Right lung (tissue), 5 donors: ENCODE measurements around the gene MAPKAP1. TPM values are rescaled to one million over a fixed set of nuclear protein-coding genes. Genes with fewer than 3 reads are reported as not detected.
A peak's percentile ranks its signal among the peaks of the same experiment; 100 is the strongest.

Source experiments
- DNase-seq, 2 donors: peaks; one replicate each; pipeline ENCODE4 v3.0.0-alpha.2; 2013
- polyA plus RNA-seq, 5 donors: library from polyadenylated mRNA; unstranded; fragments of 120-200 nt; gene quantifications; one replicate each; pipeline versions ENCODE4 v1.2.1 to v1.2.3, GENCODE V29; 2013; ENCODE audit warnings: inconsistent platforms in 1 of 5, low replicate concordance in 1 of 5; ENCODE audit not compliant: insufficient read length in 5 of 5, insufficient read depth in 1 of 5

Gene MAPKAP1
- polyA plus RNA-seq, 5 donors = 55.7 to 66.6 (median 60.1) TPM

DNA sequence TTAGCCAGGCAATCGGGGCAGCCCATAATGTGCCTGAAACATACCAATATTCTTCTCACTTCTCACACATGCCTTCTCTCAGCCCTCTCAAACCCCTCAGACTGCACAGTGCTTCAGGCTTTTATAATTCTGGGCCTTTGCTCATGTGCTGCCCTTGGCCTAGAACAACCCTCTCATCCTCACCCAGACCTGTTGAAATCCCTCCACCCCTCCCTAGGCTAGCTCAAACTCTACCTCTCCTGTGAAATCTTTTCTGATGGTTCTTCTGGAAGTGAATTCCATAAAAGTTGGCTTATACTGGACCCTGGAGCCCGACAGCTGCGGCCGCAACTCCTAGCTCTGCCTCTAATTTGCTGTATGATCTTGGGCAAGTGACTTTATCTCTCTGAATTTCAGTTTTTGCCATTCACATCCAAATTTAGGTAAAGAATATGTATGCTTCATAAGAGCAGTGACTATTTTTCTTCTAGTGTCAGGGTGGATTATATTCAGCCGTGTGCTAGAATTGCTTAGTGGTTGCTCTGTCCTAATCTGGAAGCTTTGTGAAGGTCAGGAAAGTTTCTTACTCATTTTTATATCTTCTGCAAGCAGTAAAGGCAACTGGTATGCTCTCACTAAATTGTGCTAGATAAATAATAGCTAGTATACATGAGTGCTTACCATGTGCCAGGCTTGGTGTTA is 221.4 kb downstream of the MAPKAP1 start:
- DNase-seq = no peak

DNA sequence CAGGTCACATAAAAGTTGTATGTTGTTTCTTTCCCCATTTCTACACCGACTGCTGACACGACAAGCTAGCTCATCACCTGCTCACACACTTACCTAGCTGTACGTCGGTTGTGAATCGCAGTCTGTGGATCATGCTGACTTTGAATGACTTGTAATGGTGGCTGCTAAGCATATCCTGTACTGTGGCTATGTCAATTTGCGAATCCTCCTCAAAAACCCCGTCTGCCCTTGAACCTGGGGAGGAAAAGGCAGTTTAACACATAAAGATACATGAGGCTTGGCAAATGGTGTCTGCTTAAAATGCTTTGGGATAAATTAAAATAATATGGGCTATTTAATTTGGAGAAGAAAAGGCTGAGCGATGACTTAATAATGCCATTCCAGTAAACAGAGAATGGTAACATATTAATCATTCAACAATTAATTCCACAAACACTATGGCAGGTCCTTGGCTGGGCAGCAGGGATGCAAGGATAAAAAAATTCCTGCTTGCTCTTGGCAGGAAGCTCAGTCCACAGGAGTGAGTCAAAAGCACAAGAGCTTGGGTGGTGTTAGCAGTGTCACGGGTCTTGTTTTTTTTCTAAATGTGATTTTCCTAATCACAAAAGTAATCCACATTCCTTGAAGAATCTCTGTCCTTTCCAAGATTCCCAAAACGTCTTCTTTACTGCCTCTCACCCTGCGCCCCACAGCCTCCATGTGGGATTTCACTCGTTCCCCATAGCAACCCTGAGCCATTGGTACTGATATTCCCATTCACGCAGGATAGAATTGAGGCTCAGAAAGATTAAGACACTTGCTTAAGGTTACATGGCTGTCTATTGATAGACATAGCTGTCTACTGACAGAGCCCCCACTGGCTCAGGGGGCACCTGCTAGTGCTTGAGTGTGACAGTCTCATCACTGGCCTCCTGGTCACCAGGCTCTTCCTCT is 222.4 kb downstream of the MAPKAP1 start:
- DNase-seq = no peak

DNA sequence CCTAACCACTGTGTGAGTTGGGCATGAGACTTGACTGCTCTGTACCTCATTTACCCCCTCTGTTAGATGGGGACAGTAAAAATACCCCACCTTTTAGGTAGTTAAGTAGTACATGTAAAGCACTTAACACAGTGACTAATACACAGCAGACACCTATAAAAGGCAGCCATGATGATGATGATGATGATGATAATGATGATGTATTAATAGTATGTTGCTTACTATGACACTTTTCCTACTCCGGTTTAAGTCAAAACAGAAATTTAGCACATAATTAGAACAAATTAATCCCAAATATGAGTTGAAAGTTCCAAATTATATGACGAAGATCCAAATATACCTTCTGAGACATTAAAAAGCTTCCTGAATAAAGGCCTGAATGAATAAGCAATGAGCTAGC is 223.3 kb downstream of the MAPKAP1 start:
- DNase-seq = no peak

DNA sequence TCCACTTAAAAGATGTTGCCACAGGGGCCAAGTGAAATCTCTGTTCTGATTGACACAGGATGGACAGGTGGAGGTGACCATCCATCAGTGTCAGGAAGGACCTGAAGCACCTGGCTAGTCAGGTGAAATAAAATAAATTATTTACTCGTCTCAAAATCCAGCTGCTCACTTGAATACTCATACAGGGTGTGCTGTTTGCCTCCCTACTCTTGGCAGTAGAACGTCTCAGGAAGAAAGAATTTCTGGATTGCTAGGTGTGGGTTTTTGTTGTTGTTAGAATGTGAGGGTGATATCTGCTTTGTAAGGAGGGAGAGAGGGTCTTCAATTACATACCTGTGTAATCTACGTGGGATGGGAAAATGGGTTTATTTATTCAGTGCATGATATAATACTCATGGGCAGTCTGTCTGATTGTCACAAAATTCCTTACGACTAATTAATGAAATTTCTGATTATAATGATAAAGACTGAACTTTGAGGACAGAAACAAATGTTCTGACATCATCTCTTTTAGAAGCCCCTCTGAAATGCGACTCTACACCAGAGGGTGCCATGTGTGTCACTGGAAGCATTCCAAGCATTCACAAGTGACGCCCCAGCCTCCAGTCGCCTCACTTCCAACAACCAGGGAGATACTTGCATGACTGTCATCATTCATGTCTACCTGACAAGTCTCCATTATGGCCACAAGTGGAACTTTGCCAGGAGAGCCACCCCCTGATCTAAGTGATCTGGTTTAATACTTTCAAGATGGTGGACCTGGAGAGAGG is 227.0 kb downstream of the MAPKAP1 start:
- DNase-seq = no peak

DNA sequence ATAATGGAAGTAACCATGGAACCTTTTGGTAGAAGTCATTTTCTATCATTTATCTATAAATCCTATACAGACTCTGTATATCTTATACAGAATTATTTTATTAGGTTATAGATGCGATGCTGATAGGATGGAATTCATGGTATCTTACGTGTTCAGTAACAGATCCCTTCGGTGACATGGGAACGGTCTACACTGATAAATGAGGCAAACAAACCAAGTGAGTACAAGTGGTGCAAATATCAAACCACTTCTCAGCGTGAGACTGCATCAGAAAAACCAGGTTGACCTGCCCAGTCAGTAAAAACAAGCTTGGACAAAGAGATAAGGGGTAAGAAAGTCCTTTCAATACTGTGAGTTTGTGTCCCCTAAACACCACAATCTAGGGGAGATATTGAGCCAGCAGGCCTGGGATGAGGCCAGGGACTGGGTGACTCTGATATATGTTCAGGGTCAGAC is 229.9 kb downstream of the MAPKAP1 start:
- DNase-seq = no peak

DNA sequence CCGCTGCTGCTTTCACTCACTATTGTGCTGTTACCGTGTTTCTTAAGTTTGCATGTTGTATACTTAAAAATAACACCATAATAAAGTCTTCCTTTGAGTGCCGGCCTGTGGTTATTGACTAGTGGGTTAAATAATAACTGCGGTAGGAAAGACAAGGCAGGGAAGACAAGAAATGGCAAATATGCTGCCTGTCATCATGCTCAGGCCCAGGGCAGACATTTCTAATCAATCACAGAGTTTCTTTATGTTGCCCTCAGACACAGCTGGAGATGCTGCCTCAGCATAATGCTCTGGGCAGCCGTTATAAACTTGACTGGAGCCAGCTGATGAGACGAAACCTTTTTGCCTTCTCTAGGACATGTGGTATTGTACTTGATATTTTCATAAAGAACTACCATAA is 230.4 kb downstream of the MAPKAP1 start:
- DNase-seq = no peak

DNA sequence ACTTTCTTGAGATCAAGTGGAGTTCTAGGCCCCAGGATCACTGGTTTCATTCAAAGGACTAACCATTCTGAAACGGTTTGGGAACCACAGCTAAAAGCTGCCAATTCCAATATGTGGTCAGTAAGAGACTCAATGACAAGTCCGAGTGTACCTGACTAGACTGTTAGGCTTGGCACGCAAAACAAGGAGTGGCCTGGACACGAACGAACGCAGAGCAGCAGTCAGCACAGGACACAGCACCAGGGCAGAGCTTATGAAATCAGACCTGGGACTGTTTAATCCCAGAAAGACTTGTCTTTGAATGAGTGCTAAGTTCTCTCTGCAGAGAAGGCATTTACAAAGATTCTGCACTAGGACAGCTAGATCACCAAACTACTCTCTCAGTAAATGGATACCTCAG is 231.6 kb downstream of the MAPKAP1 start:
- no peak for DNase-seq

DNA sequence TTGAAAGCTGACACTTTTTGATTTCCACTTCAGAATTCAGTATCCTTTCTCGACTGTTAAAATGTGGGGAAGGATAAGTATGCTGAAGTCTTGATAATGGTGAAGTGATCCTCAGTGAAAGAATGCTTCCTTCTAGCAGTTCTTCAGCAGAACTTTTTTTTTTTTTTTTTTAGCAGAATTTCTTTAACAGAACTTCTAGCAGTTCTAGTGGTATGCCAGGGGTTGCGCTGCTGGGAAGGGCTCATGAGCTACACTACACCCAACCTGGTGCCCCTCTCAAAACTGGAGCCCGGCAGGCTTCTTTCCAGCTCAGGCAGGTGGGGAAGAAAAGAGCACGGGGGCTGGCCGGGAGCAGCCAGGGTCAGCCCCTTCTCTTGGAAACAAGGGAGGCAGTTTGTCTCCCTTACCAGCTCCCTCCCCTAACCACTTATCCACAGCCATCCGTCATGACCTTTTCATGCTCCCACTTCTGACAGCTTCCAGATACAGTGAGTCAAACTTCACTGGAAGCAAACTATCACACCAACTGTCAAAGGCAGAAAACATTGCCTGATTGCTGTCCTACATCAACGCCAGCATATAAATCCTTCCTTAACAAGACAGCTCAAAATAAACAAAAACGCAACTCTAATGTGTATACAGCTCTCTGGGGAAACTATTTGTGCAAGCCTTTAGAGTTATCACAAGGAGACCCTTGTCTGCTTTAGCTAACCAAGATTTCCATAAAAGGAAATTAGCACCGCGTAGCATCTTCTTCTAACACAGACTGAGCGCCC is 233.9 kb downstream of the MAPKAP1 start:
- DNase-seq = peak; percentile 80 to 84

DNA sequence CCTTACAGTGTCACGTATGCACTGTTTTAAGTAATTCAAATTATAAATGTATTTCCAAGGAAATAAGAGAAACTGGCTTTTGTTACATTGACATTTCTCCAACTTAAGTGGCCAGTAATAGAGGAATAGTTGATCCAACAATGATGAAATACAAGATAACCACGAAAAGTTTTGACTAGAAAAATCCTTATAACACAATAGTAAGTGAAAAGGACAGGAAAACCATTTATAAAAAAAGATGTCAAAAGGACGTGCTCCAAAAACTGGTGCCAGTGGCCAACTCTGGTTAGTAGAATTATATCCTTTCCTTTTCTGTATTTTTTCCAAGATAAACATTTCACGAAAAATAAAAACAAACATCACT is 234.5 kb downstream of the MAPKAP1 start:
- peak in 1 of 2 donors; percentile 30 for DNase-seq

DNA sequence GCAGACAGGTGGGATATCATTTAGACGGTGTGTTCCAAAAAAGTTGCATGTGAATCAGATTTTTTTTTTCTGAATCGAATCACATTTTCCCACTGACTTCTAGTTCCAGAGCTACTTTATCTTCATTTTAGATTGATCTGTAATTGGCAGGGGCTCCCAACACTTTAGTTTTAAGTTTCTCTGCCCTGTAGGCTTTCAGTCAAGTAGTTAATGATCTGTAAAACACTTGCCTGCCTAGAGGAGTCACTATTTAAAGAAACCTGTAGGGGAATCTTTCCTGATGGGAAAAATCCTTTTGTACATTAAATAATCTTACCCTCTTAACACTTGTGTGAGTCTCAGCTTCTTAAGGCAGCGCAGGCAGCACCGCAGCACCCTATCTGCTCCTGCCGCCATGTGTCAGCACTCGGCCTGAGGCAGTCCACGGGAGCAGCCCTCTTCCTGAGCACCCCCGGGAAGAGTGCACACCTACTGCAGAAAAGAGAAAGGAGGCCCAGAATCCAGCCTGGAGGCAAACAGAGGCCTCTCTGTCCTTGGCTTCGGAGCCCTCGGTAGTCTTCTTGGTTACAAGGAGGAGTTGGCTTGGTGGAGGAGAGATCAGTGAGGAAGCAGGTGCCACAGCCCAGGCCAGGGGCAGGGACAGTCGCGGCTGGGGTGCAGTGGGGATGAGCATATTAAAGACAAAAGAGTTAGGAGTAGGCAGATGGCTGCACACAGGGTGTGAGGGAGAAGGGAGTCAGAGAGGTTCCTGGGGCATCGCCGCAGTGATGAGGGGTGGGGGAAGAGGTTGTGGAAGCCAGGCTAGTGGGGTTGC is 236.0 kb downstream of the MAPKAP1 start:
- DNase-seq = no peak

DNA sequence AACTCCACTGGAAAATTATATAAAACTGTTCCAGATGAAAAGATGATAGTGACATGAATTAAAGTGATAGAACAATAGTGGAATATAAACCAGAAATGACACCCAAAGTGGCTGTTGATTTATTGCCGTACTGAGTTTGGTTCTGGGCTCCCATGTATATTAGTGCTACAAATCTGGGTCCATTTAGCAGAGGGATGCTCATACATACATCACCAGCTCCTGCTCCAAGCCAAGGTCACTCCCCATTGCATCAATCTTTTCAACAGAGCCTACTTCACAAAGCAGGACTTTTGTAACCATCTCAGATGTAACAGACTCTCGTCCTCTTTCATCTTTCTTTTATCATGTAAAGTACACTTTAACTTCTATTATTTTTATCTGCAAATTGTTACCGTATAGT is 236.8 kb downstream of the MAPKAP1 start:
- no peak for DNase-seq

DNA sequence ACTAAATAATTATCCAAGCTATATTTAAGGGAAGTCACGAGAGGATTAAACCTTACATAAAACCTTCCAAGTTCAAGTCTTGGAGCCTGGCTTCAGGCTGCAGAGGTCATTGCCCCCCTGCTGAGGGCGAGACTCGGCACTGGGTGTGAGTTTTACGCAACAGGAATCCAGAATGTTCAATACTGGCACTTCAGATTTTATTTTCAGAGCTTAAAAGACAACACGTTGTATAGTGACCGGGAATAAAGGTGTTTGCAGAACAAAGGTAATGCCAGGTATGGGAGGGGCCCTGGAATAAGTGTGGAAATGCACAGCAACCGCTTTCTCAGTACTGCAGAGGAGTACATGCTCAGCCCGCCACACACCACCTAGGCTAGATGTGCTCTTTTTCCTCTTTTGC is 238.4 kb downstream of the MAPKAP1 start:
- no peak for DNase-seq

DNA sequence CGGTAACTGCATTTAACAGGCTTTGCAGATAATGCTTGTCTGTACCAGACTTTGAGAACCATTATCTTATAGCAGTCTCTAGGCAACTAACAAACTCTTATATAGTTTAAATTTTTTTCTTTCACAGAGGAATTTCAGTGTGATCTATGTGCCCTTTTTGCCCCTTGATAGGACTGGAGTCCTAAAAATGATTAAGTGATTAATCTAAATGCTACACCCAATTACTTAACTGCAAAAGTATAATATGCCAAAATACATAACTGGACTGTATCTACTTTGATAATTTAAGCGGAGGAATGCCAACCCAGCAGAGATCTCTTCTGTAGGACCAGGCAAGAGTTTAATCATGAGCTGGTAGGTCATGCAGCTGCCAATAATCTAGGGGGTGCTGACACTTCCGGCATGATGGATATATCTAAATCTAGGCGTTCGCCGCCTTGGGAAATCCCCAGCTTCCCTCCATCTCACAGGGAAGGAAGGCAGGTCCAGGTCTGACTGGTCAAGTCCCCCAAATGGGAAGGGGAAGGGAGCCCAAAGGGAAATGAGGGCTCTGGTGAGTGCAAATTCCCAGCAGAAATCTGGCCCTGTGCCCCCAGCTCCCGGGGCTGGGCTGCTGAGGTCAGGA is 239.8 kb downstream of the MAPKAP1 start:
- no peak for DNase-seq

DNA sequence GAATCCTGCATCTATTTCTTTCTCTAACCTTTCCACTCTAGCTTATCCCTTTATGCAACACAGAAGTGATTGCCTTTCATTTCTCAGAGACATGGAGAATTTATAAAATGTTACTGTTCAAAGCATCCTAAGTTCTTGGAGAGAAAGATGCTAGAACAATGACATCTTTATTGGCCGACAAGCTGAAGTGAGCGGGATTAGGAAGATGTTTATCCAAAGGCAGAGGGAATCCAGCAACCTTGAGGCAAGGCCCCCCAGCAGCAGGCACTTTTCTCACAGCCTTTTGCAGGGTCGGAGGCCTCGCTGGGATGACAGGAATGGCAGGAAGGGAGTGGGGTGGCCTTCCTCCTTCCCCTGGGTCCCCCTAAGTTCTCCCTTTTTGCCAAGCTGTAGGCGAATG is 240.6 kb downstream of the MAPKAP1 start:
- no peak for DNase-seq

DNA sequence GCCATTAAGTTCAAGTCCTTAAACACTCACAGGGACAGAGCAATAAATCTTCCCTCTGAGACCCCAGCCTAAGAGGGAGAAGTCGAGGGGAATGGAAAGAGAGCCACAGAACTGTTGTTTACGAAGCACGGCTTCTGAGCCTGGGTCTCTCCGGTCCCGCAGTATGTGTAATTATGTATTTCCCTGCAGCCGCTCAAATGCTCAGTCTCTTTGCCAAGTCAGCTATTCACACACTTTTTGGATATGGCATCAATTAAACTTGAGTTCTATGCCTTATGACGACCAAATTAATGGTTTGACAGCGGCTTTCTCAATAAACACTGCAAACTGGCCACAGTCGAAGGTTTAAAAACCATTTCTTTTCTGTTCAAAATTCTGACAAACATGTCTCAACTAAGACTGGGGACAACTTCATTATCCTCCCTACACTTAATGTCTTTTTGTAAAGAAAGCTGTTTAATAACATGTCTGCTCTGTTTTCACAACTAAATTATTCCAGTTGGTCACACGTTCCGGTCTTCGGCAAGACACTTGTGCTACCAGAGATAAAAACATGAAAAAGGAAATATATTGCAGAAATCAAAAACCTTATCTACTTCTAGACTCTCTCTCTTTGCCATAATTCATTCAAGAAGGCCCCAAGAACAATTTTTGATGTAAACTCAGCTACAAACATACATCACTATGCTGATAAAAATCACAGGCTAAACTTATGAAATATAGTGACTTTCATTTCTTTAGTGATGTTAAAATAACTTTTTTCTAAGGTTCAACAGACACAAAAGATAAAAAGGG is 242.2 kb downstream of the MAPKAP1 start:
- no peak for DNase-seq

DNA sequence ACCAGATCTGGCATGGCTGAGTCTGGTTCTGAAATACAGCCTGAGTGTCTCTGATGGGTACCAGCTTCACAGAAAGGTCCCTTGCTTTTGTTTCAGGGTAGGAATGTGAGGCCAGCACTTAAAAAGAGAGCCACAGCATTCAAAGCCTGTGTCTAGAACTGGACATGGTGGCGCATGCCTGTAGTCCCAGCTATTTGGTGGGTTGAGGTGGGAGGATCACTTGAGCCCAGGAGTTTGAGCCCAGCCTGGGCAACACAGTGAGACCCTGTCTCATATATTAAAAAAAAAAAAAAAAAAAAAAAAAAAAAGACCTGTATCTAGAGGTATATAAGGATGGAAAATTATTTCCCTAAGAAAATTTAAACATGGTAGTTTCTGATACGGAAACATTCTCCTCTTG is 243.1 kb downstream of the MAPKAP1 start:
- DNase-seq = no peak

DNA sequence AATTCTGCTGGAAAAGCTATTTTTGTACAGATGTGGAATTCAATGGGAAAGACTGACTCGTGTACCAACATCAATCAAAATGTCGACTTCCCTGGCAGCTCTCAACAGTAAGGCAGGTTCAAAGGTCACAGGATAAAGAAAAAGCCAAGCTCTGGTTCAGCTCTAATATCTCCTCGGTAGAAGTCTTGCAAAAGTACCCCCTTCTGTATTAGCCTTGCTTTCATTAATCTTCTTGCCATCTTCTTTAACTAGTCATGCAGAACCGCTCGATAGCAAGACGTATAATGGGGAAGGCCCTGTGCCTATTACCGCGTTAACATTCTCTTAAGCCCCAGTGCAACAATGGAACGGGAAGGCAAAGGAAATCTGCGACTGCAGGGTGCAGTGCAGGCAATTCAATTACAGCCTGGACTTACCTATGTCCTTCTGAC is 244.1 kb downstream of the MAPKAP1 start:
- DNase-seq = no peak

DNA sequence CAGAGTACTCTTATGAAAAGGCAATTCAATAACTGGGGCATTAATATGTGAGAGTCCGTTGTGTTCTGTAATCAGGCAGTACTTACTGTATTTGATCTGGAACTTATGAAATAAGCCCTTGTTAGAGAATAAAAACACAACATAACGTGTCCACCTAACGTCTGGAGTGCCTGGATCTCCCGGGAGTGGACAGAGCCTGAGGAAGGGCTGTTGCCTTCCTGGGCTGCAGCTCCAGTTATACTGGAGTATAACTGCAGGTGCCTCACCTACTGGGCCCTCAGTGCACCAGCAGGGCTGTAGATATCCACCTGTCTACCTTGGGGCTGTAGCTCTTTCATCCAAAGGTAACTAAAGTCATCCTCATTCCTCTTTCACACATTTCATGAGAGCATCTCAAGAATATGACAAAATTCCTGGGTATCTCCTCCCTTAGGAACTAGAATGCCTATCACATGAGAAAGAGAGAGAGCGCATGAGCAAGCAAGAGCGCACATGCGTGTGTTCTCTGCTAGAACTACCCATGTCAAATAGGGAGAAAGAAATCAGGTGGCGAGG is 245.3 kb downstream of the MAPKAP1 start:
- DNase-seq = no peak
